Fibroblast of skin of abdomen (primary cell): Measurements from ENCODE around the gene XPO6.

Source experiments
- DNase-seq: peaks from one replicate; pipeline ENCODE4 v3.0.0-alpha.2; 2013

The XPO6 gene

GRCh38 chr16:28062261-28062846 is 149.4 kb downstream of the XPO6 start:
- no peak for DNase-seq

- no peak for DNase-seq
These were observed 150.2 kb downstream of the XPO6 start for GRCh38 chr16:28061352-28062101.

- DNase-seq = no peak
These were observed 151.8 kb downstream of the XPO6 start for GRCh38 chr16:28059841-28060575.

GRCh38 chr16:28058839-28059589 is 152.8 kb downstream of the XPO6 start:
- DNase-seq = no peak

GRCh38 chr16:28057949-28058348 is 153.8 kb downstream of the XPO6 start:
- DNase-seq = no peak

- DNase-seq = no peak
These were observed 158.3 kb downstream of the XPO6 start for GRCh38 chr16:28053461-28053860.

- no peak for DNase-seq
These were observed 159.3 kb downstream of the XPO6 start for GRCh38 chr16:28052274-28053128.

GRCh38 chr16:28051486-28051885 is 160.3 kb downstream of the XPO6 start:
- no peak for DNase-seq
